Activated CD8-positive, alpha-beta T cell treated with anti-CD3 and anti-CD28 coated beads for 36 hours (primary cell): ENCODE data around the gene VTCN1. TPM values are rescaled to one million over a fixed set of nuclear protein-coding genes. Genes with fewer than 3 reads are reported as not detected.

Source experiments
- ATAC-seq: fragments of 200-7000 bp; cut with Tn5 transposase; one replicate; pipeline ENCODE4 v1.10.0; 2021; ENCODE audit warnings: mild to moderate bottlenecking, moderate library complexity
- CTCF ChIA-PET: fragments of 350-600 bp; sonication (Branson Sonifier 250); formaldehyde crosslinking; loops from one replicate; lab custom pipeline; 2021; ENCODE audit warnings: antibody characterized with exemption; lab: Charles Lee
- POLR2A ChIA-PET: fragments of 350-600 bp; sonication (Branson Sonifier 250); formaldehyde crosslinking; loops from one replicate; lab custom pipeline; 2021; ENCODE audit warnings: antibody characterized with exemption; lab: Charles Lee
- DNase-seq: peaks from one replicate; pipeline ENCODE4 v3.0.0-alpha.2; 2020
- H3K27ac Mint-ChIP-seq: one replicate; pipeline ENCODE4 v1.8.0; 2021; ENCODE audit warnings: mild to moderate bottlenecking, mixed read lengths
- H3K27me3 Mint-ChIP-seq: one replicate; pipeline ENCODE4 v1.8.0; 2021; ENCODE audit warnings: mixed read lengths
- H3K36me3 Mint-ChIP-seq: one replicate; pipeline ENCODE4 v1.8.0; 2021; ENCODE audit warnings: low read depth, mixed read lengths
- H3K4me1 Mint-ChIP-seq: one replicate; pipeline ENCODE4 v1.8.0; 2021; ENCODE audit warnings: low read depth, mixed read lengths
- H3K4me3 Mint-ChIP-seq: one replicate; pipeline ENCODE4 v1.8.0; 2021; ENCODE audit warnings: mild to moderate bottlenecking, moderate library complexity, mixed read lengths
- H3K9me3 Mint-ChIP-seq: one replicate; pipeline ENCODE4 v1.8.0; 2021; ENCODE audit warnings: mixed read lengths
- CTCF ChIP-seq: fragments of 200-600 bp; IDR thresholded peaks from one replicate; pipeline ENCODE4 v1.8.0; 2022; ENCODE audit warnings: antibody characterized with exemption, mild to moderate bottlenecking
- intact Hi-C: fragments of 100-400 bp; cut with micrococcal nuclease; formaldehyde crosslinking; loops from one replicate; pipeline ENCODE4 v1.10.0; 2022
- total RNA-seq, 2 experiments: library from RNA; stranded (reverse); gene quantifications; one replicate each; pipeline ENCODE4 v1.2.3, GENCODE V29; 2021

Gene VTCN1
- total RNA-seq, 2 experiments from 2014 or later = not detected

GRCh38 chr1:117201808-117202207 is 8.9 kb downstream of the VTCN1 start:
- H3K27me3 Mint-ChIP-seq = peaks cover 13% of the 10 kb centered on the region
- CTCF ChIA-PET = no interaction called here
- TF ChIP-seq CTCF = no peak
- no peaks in the 10 kb centered on the region for H3K9me3 Mint-ChIP-seq
- H3K27ac Mint-ChIP-seq = no peak overlapping the region
- POLR2A ChIA-PET = no interaction called here
- DNase-seq (no peak), ATAC-seq (no peak)
- intact Hi-C loops = no loop called here
- no peaks in the 10 kb centered on the region for H3K36me3 Mint-ChIP-seq
- H3K4me1 Mint-ChIP-seq = no peaks in the 10 kb centered on the region
- H3K4me3 Mint-ChIP-seq = no peak overlapping the region

- Mint-ChIP-seq H3K4me1 (no peaks in the 10 kb centered on the region), H3K27me3 (peaks cover 13% of the 10 kb centered on the region), H3K36me3 (no peaks in the 10 kb centered on the region), H3K27ac (no peak overlapping the region), H3K4me3 (no peak overlapping the region), H3K9me3 (no peaks in the 10 kb centered on the region)
- POLR2A ChIA-PET = no interaction called here
- intact Hi-C loops = no loop called here
- TF ChIP-seq CTCF = no peak
- DNase-seq = no peak
- no peak for ATAC-seq
- CTCF ChIA-PET = no interaction called here
Measured at GRCh38 chr1:117198097-117198496, 12.6 kb downstream of the VTCN1 start.

- Mint-ChIP-seq H3K27ac (no peak overlapping the region), H3K4me1 (no peaks in the 10 kb centered on the region), H3K9me3 (peaks cover 5% of the 10 kb centered on the region), H3K27me3 (peaks cover 15% of the 10 kb centered on the region), H3K4me3 (no peak overlapping the region), H3K36me3 (no peaks in the 10 kb centered on the region)
- DNase-seq (no peak), ATAC-seq (no peak)
- POLR2A ChIA-PET = no interaction called here
- TF ChIP-seq CTCF = no peak
- CTCF ChIA-PET = no interaction called here
- intact Hi-C loops = no loop called here
Measured at GRCh38 chr1:117189726-117190125, 21.0 kb downstream of the VTCN1 start.

- Mint-ChIP-seq H3K4me1 (no peaks in the 10 kb centered on the region), H3K4me3 (no peak overlapping the region), H3K9me3 (peaks cover 5% of the 10 kb centered on the region), H3K27me3 (peaks cover 15% of the 10 kb centered on the region), H3K27ac (no peak overlapping the region), H3K36me3 (no peaks in the 10 kb centered on the region)
- no peak for TF ChIP-seq CTCF
- ATAC-seq = no peak
- intact Hi-C loops = no loop called here
- DNase-seq = no peak
- POLR2A ChIA-PET = no interaction called here
- CTCF ChIA-PET = no interaction called here
Measured at GRCh38 chr1:117188816-117189437, 21.8 kb downstream of the VTCN1 start.

- H3K4me3 Mint-ChIP-seq = no peak overlapping the region
- no peak for DNase-seq
- H3K36me3 Mint-ChIP-seq = no peaks in the 10 kb centered on the region
- peaks cover 15% of the 10 kb centered on the region for H3K27me3 Mint-ChIP-seq
- intact Hi-C loops = no loop called here
- no peak for ATAC-seq
- ChIA-PET POLR2A (no interaction called here), CTCF (no interaction called here)
- no peak overlapping the region for H3K27ac Mint-ChIP-seq
- no peaks in the 10 kb centered on the region for H3K4me1 Mint-ChIP-seq
- no peak for TF ChIP-seq CTCF
- H3K9me3 Mint-ChIP-seq = peaks cover 5% of the 10 kb centered on the region
Measured at GRCh38 chr1:117188170-117188815, 22.4 kb downstream of the VTCN1 start.
